H9 (cell line): ENCODE results near the gene ACOXL. TPM values are rescaled to one million over a fixed set of nuclear protein-coding genes. Genes with fewer than 3 reads are reported as not detected.

Source experiments
- DNase-seq: peaks from one replicate; pipeline ENCODE4 v3.0.0-alpha.2; 2017
- H2AFZ ChIP-seq: one replicate; pipeline ENCODE4 v1.6.1; 2013; ENCODE audit warnings: mild to moderate bottlenecking, low read length, control low read depth, moderate library complexity
- H2AK5ac ChIP-seq: 2 replicates; pipeline ENCODE4 v1.6.1; 2013; ENCODE audit warnings: low read length, control low read depth, mixed read lengths; ENCODE audit not compliant: insufficient read length
- H2BK120ac ChIP-seq: one replicate; pipeline ENCODE4 v1.6.1; 2013; ENCODE audit warnings: low read depth, mild to moderate bottlenecking, low read length, control low read depth, inconsistent platforms; ENCODE audit not compliant: poor library complexity, severe bottlenecking
- H2BK12ac ChIP-seq: 2 replicates; pipeline ENCODE4 v1.6.1; 2013; ENCODE audit warnings: low read length, control low read depth, mixed read lengths, low read depth; ENCODE audit not compliant: insufficient read length
- H2BK15ac ChIP-seq: 2 replicates; pipeline ENCODE4 v1.6.1; 2013; ENCODE audit warnings: low read depth, low read length, control low read depth
- H2BK20ac ChIP-seq: one replicate; pipeline ENCODE4 v1.6.1; 2013; ENCODE audit warnings: low read depth, mild to moderate bottlenecking, low read length, control low read depth, inconsistent platforms; ENCODE audit not compliant: poor library complexity, severe bottlenecking
- H2BK5ac ChIP-seq: 2 replicates; pipeline ENCODE4 v1.6.1; 2013; ENCODE audit warnings: low read length, control low read depth, mixed read lengths; ENCODE audit not compliant: insufficient read length
- H3K14ac ChIP-seq: 2 replicates; pipeline ENCODE4 v1.6.1; 2013; ENCODE audit warnings: low read length, control low read depth; ENCODE audit not compliant: insufficient read depth
- H3K18ac ChIP-seq: 2 replicates; pipeline ENCODE4 v1.6.1; 2013; ENCODE audit warnings: low read depth, mild to moderate bottlenecking, mixed read lengths, low read length, control low read depth; ENCODE audit not compliant: insufficient read length
- H3K23ac ChIP-seq: 2 replicates; pipeline ENCODE4 v1.6.1; 2013; ENCODE audit warnings: low read length, control low read depth, mixed read lengths, low read depth; ENCODE audit not compliant: insufficient read length
- H3K23me2 ChIP-seq: 2 replicates; pipeline ENCODE4 v1.6.1; 2013; ENCODE audit warnings: low read depth, mild to moderate bottlenecking, mixed read lengths, low read length, control low read depth; ENCODE audit not compliant: insufficient read length, poor library complexity, severe bottlenecking
- H3K27ac ChIP-seq: 2 replicates; pipeline ENCODE4 v1.5.1; 2013; ENCODE audit warnings: low read length, control low read depth, mixed read lengths, low read depth; ENCODE audit not compliant: insufficient read length
- H3K27me3 ChIP-seq: 2 replicates; pipeline ENCODE4 v1.6.1; 2013; ENCODE audit warnings: low read length, control low read depth, inconsistent platforms; ENCODE audit not compliant: insufficient read depth
- H3K4ac ChIP-seq: 2 replicates; pipeline ENCODE4 v1.6.1; 2013; ENCODE audit warnings: low read depth, mild to moderate bottlenecking, control low read depth, inconsistent platforms, low read length, moderate library complexity
- H3K4me1 ChIP-seq: 2 replicates; pipeline ENCODE4 v1.6.1; 2013; ENCODE audit warnings: low read length, control low read depth, inconsistent platforms; ENCODE audit not compliant: insufficient read depth
- H3K4me2 ChIP-seq: 2 replicates; pipeline ENCODE4 v1.6.1; 2013; ENCODE audit warnings: low read length, control low read depth, mixed read lengths; ENCODE audit not compliant: insufficient read length, insufficient read depth
- H3K56ac ChIP-seq: 2 replicates; pipeline ENCODE4 v1.6.1; 2013; ENCODE audit warnings: low read depth, mild to moderate bottlenecking, mixed read lengths, low read length, control low read depth; ENCODE audit not compliant: insufficient read length
- H3K79me1 ChIP-seq: 2 replicates; pipeline ENCODE4 v1.6.1; 2013; ENCODE audit warnings: low read depth, mild to moderate bottlenecking, moderate library complexity, low read length, control low read depth, inconsistent platforms; ENCODE audit not compliant: insufficient read depth, poor library complexity, severe bottlenecking
- H3K79me2 ChIP-seq: 2 replicates; pipeline ENCODE4 v1.6.1; 2013; ENCODE audit warnings: low read length, control low read depth, inconsistent platforms; ENCODE audit not compliant: insufficient read depth
- H3K9ac ChIP-seq: 2 replicates; pipeline ENCODE4 v1.6.1; 2013; ENCODE audit warnings: low read length, control low read depth, mixed read lengths; ENCODE audit not compliant: insufficient read length; ENCODE audit errors: extremely low read depth
- H3K9me3 ChIP-seq: one replicate; pipeline ENCODE4 v1.6.1; 2013; ENCODE audit warnings: low read depth, low read length, inconsistent platforms; ENCODE audit not compliant: control insufficient read depth
- H3T11ph ChIP-seq: one replicate; pipeline ENCODE4 v1.6.1; 2013; ENCODE audit warnings: mild to moderate bottlenecking, low read length, control low read depth, inconsistent platforms
- H4K20me1 ChIP-seq: one replicate; pipeline ENCODE4 v1.6.1; 2013; ENCODE audit not compliant: control insufficient read depth, insufficient read length, insufficient read depth
- H4K5ac ChIP-seq: 2 replicates; pipeline ENCODE4 v1.6.1; 2013; ENCODE audit warnings: low read depth, mild to moderate bottlenecking, mixed read lengths, low read length, control low read depth; ENCODE audit not compliant: insufficient read length
- H4K8ac ChIP-seq: replicated peaks from 2 replicates; pipeline ENCODE4 v1.6.1; 2013; ENCODE audit warnings: low read length, control low read depth, mixed read lengths, low read depth; ENCODE audit not compliant: insufficient read length
- H4K91ac ChIP-seq: 2 replicates; pipeline ENCODE4 v1.6.1; 2013; ENCODE audit warnings: low read depth, mild to moderate bottlenecking, moderate library complexity, mixed read lengths, low read length, control low read depth; ENCODE audit not compliant: insufficient read length
- H3K27ac Mint-ChIP-seq, 3 experiments: 2 replicates in 2 of 3; 3 replicates in 1 of 3; pipeline ENCODE4 v1.8.0; 2020 to 2021; ENCODE audit warnings: mixed read lengths in 3 of 3, mild to moderate bottlenecking in 1 of 3, moderate library complexity in 1 of 3
- H3K27me3 Mint-ChIP-seq: 2 replicates; pipeline ENCODE4 v1.8.0; 2021; ENCODE audit warnings: low read depth, mild to moderate bottlenecking, moderate library complexity, mixed read lengths
- H3K36me3 Mint-ChIP-seq, 3 experiments: 2 replicates in 2 of 3; 3 replicates in 1 of 3; pipeline ENCODE4 v1.8.0; 2020 to 2021; ENCODE audit warnings: low read depth in 3 of 3, mixed read lengths in 3 of 3; ENCODE audit not compliant: insufficient read depth in 1 of 3
- H3K4me1 Mint-ChIP-seq, 2 experiments: 2 replicates each; pipeline ENCODE4 v1.8.0; 2020; ENCODE audit warnings: mixed read lengths in 2 of 2
- H3K4me3 Mint-ChIP-seq, 2 experiments: 2 replicates in 1 of 2; 3 replicates in 1 of 2; pipeline ENCODE4 v1.8.0; 2020 to 2021; ENCODE audit warnings: mild to moderate bottlenecking in 2 of 2, mixed read lengths in 2 of 2, moderate library complexity in 1 of 2
- H3K9me3 Mint-ChIP-seq, 2 experiments: 2 replicates in 1 of 2; 3 replicates in 1 of 2; pipeline ENCODE4 v1.8.0; 2020; ENCODE audit warnings: mild to moderate bottlenecking in 2 of 2, mixed read lengths in 2 of 2, moderate library complexity in 1 of 2
- CTCF ChIP-seq: fragments of 200-600 bp; sonication (generic); conservative IDR thresholded peaks from 3 replicates; pipeline ENCODE4 v1.8.0; 2021; ENCODE audit warnings: antibody characterized with exemption, mild to moderate bottlenecking
- WGBS: extraction: QIAGEN DNeasy Blood & Tissue Kit; methylation state at CpG from one replicate; pipeline ENCODE4 v1.1.7; 2013; ENCODE audit warnings: missing lambda C conversion rate, low lambda C conversion rate, mixed read lengths; ENCODE audit not compliant: insufficient read length; ENCODE audit errors: extremely low coverage; 5-methylcytosine and 5-hydroxymethylcytosine counted together
- total RNA-seq: library from RNA; stranded (reverse); gene quantifications from 2 replicates; pipeline ENCODE4 v1.2.1, GENCODE V29; 2021

Gene ACOXL
- total RNA-seq, 1 experiment from 2014 or later = 37.6 TPM

GRCh38 chr2:110980339-110981062, 248.1 kb downstream of the ACOXL start:
- no peaks in the 10 kb centered on the region for H3K9me3 Mint-ChIP-seq

More at GRCh38 chr2:110980339-110981062, 248.1 kb downstream of the ACOXL start:
- Histone ChIP-seq H3K27ac (no peak overlapping the region), H3K4me1 (peaks cover 2% of the 10 kb centered on the region; the same call in 1 of the 2 replicates), H2BK5ac (no peak overlapping the region), H3K23ac (no peak overlapping the region), H2BK12ac (no peak overlapping the region), H2BK120ac (no peak overlapping the region), H3T11ph (no peak overlapping the region), H2AK5ac (no peak overlapping the region), H4K5ac (no peak overlapping the region), H3K23me2 (no peaks in the 10 kb centered on the region), H3K9ac (no peak overlapping the region), H2AFZ (no peak overlapping the region), H3K4ac (no peak overlapping the region), H2BK20ac (no peak overlapping the region), H3K14ac (no peak overlapping the region), H3K56ac (no peak overlapping the region), H3K18ac (no peak overlapping the region), H3K4me2 (no peak overlapping the region), H3K79me1 (no peaks in the 10 kb centered on the region), H2BK15ac (no peak overlapping the region), H4K20me1 (no peaks in the 10 kb centered on the region), H4K8ac (no peak overlapping the region), H3K79me2 (no peaks in the 10 kb centered on the region), H3K9me3 (no peaks in the 10 kb centered on the region), H4K91ac (no peak overlapping the region), H3K27me3 (no peaks in the 10 kb centered on the region)
- H3K27ac Mint-ChIP-seq = peak overlapping the region in 2 of 3 experiments; percentile 73 to 81; a peak in 4 of 7 replicates
- no peak for TF ChIP-seq CTCF
- no CpG with 5 or more reads among the region's 14 CpGs for WGBS
- no peaks in the 10 kb centered on the region; the same call in 1 of the 2 replicates for H3K27me3 Mint-ChIP-seq
- H3K4me3 Mint-ChIP-seq = no peak overlapping the region
- peaks cover 14 to 16% of the 10 kb centered on the region in 2 experiments for H3K4me1 Mint-ChIP-seq
- no peaks in the 10 kb centered on the region for H3K36me3 Mint-ChIP-seq
- DNase-seq = peak; percentile 35
